NCI-H2081 treated with DMSO at 0.1 percent for 48 hours (cell line): ENCODE results near the gene ZNF521.

Source experiments
- DNase-seq: peaks from one replicate; lab custom pipeline; 2025; lab: John Stamatoyannopoulos, UW

ZNF521 gene

GRCh38 chr18:25029802-25030201 is 322.2 kb downstream of the ZNF521 start:
- no peak for DNase-seq

DNA sequence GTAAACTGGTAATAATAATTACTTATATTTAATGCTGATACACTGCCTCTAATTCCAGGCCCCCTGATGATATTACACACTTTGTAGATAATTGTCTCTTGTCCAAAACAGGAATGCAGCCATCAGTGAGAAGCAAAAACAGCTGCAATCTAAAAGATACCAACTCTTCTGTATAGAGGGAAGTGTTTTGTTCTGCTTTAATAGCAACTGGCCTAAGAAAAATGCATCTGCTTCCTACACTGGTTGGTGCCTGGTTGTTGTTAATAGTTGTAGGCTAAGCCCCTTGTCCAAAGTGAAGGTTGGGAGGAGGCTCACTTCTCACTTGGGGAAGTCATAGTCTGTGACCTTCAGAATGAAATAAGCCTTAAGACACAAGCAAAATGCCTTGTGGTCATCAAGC is 332.0 kb downstream of the ZNF521 start:
- no peak for DNase-seq

- DNase-seq = no peak
These were observed 332.7 kb downstream of the ZNF521 start for GRCh38 chr18:25019086-25019860.

DNA sequence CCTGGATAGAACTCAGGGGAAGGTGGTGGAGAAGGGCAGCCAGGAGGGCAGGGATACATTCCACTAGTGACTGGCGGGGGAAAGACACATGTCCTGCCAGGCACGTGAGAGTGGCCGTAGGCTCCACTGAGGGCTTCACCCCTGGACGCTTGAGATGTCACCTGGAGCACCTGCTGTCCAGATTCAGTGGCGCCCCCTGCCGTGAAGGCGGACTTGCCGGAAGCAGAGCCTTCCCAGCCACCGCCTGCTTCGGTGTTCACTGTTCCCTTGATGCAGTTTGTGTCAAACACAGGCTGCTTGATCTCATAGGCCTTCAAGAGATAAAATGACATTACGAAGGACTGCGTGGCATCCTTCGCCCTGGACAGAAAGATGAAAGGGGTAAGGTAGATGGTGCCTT is 335.3 kb downstream of the ZNF521 start:
- no peak for DNase-seq

DNA sequence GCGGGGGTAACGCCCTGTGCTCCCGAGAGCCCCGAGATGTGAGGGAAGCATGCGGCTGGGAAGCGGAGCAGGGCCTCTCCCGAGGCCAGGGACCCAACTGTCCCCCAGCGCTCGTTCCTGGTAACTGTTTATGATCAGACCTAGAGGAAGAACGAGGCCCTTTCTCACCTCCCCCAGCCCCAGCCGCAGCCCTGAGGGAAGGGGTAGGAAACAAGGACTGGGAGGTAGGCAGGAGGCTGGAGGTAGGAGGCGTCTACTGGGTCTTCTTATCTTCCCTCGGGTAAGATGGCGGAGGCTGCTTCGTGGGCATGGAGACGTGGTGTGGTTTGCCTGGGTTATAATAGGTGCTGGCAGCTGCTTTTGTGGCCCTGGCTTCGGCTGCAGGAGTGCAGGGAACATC is 335.8 kb downstream of the ZNF521 start:
- no peak for DNase-seq
